HG03378 (cell line): ENCODE measurements around the gene FIGNL2.

Source experiments
- ATAC-seq: cut with Tn5 transposase; IDR thresholded peaks from one replicate; pipeline ENCODE4 v1.9.1; 2021; ENCODE audit warnings: mild to moderate bottlenecking, moderate library complexity; ENCODE audit not compliant: unreplicated experiment

Gene FIGNL2

DNA sequence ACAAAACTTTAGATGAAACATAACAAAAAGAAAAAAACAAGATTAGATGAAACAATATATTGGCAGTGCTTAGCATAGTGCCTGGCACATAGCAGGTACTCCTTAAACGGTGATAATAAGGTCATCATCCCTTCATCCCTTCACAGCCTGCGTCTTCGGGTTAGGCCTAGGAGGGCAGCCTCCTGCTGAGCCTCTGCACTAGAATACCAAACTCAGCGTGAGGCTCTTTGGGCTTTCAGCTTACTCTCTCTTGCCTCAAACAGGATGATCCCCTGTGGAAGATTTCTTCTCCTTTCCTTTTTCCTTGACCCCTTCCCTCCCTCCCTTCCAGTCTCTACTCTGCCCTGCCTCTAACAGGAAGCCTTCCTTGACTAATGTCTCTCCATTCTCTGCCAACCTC is 14.4 kb upstream of the FIGNL2 start:
- no peak for ATAC-seq

DNA sequence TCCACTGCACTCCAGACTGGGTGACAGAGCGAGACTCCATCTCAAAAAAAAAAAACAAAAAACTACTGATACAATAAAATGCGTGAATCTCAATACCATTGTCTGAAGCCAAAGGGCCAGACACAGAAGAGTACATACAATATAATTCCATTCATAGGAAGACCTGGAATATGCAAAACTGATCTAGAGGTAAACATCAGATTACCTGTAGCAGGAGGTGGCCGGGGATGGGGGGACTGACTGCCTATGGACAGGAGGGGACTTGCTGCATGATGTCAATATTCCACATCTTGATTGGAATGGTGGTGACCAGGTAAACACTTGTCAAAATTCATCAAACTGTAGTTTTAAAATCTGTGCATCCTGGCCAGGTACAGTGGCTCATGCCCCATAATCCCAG is 12.5 kb upstream of the FIGNL2 start:
- no peak for ATAC-seq

DNA sequence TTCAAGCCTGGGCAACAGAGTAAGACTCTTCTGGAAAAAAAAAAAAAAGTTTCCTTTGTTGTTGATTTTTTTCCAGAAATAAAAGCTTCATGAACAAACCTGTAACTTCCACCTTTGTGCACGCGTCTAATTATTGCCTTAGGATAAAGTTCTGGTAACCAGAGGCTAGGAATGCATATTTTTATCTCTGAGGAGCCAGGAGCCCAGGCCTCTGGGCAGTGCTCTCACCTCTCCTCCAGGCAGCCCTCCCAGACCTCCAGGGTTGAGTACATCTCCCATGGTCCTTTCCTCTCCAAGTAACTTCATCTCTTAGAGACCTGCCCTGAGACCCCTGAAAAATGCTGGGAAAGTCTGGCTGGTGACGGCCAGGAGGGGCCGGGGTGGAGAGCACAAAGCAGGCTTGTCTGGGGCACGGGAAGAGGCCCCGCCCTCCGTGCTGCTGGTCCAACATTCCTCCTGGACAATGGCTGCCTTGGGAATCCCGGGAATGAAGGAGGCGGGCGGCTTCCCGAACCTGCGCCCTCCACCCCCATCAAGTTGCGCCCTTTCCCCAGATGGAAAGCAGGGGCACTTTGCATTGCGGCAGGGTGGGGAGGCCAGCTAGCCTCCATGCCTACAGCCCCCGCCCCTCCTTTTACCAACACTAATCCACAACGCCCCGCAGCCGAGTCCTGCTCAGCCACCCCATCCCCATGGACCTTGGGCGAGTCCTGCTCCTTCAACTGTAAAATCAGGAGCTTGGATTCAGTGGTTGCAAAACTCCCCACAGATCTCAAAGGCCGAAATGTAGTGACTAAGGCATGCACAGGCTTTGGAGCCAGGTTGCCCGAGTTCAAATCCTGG is 7.3 kb upstream of the FIGNL2 start:
- ATAC-seq: no peak

DNA sequence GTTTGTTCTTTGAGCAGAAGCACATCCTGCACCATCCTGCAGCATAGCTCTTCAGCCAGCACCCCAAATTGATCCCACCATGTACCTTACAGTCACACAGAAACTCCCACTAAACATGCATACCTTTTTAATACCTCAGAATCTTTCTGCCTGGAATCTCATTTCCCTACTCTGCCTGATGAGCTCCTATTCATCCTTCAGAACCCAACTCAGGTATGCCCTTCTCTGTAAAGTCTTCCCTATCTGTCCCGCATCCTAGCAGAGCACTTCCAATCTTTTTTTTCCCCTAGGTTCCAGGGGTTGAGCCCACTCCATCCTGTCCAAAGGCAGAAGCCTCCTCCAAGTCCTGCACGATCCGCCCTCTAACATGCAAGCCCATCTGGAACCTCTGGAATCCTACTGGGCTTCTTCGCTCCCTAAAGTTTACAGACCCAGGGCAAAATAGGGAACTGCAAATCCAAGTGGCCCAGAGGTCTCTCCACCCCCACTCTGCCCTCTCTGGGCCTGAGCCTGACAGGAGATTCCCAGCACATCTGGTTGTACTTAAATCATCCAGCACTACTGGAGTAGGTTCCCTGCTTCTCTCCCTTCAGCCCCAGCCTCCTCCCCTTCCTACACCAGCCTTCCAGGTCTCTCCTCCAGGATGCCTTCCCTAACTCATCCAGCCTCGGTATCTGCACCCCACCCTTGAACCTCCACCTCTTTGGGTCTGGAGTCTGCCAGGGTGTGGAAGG is 4.1 kb upstream of the FIGNL2 start:
- ATAC-seq: no peak

DNA sequence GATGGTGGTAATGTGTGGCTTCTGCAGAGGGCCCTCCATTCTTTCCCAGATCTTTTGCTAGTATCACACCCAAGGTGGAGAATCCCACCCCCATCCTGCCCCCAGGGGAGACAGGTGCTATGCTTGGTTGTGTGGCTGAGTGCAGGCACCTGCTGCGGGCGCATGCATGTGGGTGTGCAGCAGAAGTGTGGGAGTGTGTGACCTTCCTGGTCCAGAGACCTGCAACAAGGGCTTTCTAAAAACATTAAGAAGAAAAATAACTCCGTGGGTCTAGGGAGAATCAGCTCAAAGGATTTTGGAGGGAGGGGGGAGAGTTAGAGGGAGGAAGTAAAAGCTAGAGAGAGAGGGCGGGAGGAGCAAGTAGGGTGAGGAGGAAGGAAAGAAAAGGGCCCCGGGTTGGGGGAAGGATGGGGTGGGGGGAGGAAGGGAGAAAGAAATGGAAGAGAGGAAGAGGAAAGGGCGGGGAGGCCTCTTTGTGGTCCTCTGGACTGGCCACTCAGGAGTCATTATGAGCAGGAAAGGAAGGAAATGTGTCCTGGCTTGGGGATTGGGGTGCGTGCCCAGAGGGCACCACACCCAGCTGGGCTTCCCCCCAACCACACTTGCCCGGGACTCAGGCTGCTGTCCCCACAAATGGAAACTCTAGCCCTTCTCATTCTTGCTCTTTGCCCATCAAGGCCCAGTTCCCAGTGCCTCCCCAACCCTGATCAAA is 3.1 kb upstream of the FIGNL2 start:
- no peak for ATAC-seq

DNA sequence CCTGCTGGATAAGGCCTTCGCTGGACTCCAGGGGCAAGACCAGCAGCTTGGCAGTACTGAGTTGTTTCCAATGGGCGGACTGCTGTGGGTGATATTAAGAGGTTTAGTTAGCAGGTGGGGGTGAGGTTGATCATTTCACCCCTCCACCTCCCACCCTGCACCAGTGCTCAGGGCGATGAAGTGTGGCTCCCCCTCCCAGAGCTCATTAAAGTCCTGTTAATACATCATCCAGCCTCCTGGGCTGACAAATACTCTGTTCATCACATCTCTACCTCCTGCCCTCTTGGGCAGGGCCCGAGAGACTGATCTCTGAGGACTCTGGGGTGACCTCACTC is 2.4 kb upstream of the FIGNL2 start:
- no peak for ATAC-seq

DNA sequence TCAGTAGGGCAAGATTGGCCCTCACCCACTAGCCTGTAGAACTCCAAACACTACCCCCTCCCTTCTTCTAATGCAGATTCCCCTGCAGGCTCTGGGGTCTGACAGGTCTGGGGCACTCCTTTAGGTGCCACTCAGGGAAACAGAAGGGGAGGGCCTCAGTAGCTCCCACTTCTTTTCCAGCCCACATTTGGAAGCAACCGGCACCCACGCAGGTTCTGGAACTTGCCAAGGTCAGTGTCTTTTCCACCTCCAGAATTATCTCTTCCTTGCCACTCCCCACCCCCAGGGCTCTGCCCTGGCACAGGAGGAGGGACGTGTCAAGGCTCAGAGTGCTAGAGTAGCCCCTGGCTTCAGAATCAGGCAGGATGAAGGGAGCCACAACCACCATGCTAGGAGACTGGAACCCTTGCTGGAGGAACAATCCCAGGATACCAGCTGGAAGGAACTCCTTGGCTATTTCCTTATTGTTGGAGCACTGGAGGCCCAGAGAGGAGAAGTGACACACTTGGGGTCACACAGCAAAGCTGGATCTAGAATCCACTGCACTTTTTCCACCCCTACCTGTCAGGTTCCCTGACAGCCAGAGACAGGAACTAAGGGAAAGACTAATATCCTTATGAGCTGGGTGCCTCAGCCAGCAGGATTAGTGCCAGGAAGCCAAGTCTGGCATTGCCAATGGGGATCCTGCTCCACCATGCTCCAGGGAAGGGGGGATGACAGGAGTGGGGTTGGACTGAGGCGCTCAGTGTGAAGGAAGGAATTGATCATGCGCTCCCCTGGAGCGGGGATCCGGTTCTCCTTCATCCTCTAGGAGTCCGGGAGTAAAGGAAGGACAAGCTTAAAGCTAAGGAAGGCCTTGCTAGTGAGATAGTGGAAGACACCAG is 1.8 kb upstream of the FIGNL2 start:
- ATAC-seq: no peak

DNA sequence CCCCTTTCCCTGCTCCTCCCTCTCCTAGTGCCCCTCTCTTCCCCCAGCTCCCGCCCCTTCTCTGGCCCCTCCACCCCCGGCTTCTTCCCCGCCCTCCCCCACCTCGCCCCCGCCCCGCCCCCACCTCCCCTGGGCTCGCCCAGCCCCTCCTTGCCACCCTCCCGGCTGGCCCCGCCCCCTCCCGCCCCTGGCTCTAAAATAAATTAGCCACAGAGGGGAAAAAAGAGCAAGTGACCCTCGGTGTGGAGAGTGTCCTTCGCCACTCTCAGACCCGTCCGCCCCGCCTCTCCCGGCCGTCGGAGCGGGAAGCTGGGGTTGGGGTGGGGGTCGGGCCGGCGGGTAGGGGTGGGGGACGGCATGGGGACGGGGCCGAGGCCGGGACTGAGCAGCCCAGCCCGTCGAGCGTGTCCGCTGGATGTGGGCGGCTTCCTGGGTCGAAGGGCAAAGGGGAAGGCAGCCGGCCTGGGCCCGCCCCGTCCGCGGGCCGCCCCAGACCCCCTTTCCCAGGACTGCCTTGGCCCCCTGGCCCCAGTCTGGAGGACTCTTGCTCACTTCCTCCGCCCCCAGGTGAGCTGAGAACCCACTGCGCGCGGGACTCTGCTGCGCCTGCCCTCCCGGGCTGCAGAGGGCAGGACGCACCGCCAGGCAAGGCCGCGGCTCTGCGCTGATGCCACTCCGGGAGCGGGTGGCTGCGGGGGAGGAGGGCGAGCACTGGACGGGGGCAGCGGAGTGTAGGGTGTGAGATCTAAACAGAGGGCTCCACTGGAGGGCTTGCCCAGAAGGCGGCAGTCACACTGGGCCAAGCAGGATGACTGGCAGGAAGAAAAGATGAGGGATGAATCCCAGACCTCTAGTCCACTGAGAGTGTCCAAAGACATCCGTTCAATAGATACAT is 570 bp upstream of the FIGNL2 start:
- ATAC-seq: no peak

DNA sequence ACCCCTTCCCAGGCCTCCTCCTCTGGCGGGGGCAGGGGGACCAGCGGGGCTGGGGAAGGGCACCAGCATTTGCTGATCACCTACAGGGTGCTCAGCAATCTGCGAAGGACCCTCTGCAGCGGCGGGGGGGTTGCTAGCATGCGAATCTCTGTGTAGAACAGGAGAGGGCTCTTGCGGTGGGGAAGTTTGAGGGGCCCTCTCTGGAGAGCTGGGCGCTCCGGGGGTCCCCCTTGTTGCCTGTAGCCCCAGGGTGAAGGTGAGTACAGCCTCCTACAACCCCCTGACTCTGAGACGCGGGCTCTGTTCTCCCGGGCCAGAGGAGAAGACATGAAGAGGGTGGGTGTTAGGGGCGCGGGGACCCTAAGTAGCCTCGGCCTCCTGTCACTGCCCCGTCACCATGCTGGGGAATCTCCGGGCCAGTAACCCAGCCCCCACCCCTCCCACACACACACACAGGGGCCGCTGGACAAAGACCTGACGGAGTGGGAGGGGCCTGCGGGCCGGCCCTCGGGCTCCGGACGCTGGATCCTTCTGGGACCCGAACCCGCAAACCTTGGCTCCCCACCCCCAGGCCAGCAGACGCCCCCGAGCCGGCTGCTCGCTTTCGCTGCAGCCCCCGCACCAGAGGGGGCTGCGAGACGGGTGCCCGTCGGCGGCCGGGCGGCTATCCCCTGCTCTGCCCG is 734 bp downstream of the FIGNL2 start:
- no peak for ATAC-seq

DNA sequence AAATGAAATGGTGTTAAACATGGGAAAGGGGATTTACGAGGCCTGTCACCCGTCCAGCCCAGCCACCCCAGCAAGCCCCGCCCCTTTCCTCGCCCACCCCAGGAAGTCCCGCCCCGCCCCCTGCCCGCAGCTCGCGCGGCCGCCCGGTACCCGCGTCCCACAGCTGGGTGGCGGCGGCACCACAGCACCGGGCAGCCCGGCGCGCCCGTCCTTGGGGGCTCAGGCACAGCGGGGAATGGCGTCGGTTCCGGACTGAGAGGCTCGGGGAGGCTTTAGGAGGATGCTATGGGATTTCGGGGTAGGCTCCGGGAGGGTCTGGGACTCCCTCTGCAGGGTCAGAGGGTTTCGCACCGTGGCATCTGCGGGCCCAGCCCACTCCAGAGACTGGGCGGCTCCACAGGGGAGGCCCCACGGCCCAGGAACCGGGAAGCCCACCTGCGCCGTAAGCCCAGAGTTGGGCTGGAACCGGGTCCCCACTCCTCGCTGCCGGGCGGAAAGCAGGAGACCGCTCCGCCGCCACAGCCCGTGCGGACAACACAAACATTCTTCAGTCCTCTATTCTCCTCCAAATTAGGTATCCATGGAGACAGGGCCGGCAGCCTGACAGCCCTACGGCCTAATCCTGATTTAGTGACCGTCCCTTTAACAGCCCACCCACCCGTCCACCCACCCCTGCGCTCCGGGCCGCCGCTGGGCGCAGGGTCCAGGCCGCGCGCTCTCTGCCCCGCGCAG is 1.4 kb downstream of the FIGNL2 start:
- ATAC-seq: no peak

DNA sequence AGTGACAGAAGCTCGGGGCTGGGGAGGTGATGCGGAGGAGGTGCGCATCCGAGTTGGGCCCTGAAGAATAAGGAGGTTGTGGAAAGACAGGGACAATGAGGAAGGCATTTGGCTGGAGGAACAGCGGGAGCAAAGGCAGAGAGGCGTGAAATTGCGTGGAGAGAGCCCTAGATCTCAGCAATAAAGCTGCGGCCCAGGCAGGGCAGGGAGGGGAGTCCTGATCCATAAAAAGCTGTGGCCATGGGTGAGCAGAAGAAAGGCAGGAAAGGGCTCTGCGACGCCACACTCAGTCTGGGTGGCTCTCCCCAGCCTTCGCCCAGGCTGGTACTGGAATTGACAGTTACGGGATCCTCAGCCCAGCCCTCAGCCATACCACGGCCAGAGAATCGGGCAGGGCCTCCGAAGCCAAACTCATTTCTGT is 2.2 kb downstream of the FIGNL2 start:
- no peak for ATAC-seq

DNA sequence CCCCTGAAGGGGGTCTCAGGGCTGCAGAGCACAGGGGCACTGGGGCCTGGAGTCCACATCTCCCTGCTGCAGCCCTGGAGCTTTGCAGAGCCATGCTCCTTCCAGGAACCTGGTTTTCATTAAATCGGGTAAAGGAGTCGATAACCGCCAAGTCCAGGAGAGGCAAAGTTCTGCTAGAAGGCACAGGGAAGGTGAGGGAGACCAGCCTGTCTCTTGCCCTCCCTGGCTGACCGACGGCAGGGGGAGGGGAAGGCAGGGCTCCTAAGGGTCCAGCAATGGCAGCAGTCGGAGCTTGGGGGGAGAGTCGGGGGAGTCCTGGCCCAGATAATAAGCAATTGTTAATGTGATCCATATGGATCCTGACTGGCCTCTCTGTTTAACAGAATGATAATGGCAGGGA is 3.0 kb downstream of the FIGNL2 start:
- no peak for ATAC-seq

DNA sequence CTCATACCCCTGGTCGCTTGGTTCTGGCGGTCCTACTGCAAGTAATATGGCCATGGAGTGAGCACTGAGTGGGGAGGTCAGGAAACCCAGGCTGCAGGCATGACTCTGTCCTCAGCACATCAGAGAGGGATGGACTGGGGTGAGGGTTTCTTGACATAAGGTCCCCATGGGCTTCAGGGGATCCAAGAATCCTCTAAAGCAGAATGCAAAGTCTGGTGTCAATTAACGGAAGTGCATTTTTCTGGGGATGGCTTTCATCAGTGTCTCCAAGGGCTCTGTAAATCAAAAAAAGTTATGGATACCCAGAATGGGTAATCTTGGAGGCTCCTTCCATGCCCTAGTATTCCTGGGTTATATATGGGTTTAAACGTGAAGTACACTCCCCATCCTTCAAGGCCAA is 3.7 kb downstream of the FIGNL2 start:
- no peak for ATAC-seq

DNA sequence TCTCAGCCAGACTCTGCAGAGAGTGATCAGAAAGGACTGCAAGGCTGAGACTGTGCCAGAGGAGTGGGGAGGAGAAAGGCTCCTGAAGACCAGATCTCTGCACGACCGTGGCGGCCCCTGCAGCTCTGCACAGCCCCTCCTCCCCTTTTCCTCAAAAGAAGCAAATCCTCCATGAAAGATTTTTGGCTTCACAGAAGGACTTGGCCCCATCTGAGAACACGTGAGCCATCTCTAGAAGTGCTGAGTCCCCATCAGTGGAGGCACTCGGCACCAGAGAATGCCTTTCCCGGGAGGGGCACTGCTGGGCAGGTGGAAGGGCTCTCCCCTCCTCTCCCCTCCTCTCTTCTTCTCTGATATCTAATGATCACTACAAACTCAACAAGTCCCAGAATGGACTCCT is 6.8 kb downstream of the FIGNL2 start:
- no peak for ATAC-seq

DNA sequence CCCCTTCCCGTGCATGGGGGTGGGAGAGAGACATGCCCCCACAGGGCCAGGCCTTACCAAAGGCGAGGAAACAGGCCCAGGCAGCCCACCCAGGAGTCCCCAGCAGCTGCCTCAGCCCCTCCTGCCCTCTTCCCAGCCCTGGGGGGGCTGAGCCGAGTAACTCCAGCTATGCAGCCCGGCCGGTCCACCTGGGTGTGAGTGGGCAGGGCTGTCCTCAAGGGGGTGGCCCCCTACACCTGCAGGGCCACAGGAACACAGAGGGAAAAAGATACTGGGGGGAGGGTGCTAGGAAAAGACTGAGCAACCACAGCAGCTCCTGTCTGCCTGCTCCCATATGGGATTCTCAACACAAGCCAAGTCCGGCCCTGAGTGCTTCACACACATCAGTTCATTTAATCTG is 7.6 kb downstream of the FIGNL2 start:
- no peak for ATAC-seq

DNA sequence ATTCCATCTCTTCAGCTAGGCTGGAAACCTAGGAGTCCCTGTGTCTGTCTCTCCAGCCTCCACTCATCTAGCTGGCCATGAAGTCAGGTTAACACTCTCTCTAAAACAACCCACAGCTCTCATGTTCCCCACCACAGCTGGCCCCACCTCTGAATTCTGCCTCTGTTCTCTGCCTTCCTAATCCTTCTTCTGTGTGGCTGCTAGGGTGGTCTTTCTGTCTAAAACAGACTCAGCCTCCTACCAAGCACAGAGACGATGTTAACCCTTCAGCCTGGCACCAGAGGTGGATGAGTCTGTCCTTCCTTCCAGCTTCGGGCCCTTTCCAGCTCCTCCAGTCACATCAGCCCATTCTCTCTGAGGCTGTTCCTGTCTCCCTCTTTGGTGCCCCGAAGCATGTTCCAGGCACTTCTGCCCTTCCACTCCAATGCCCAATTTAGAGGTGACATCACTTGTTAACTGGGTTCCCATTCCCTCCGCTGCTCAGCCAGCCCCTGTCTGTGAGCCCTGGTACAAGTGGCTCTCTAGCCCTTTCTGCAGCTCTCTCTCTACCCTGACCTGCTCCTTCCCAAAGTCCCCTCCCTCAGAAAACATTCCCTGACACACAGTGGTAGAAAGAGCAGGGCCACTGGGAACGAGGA is 9.1 kb downstream of the FIGNL2 start:
- no peak for ATAC-seq

DNA sequence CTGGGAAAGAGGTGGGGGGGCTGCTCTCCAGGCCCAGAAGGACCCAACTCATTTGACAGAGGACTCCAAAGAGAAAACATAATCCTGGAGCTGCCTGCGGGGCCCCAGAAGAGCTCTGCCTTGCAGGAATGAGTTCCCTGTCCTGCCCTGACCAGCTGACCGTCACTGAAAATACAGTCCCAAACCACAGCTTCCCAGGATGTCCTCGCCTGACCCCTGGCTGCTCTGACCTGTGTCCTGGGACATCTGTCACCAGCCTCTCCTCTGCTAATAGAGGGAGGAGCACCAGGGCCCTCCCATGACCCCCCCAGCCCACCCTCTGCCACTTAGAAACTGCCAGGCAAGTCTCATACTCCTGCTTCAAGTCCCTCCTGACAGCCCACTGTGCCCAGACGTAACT is 9.8 kb downstream of the FIGNL2 start:
- no peak for ATAC-seq

DNA sequence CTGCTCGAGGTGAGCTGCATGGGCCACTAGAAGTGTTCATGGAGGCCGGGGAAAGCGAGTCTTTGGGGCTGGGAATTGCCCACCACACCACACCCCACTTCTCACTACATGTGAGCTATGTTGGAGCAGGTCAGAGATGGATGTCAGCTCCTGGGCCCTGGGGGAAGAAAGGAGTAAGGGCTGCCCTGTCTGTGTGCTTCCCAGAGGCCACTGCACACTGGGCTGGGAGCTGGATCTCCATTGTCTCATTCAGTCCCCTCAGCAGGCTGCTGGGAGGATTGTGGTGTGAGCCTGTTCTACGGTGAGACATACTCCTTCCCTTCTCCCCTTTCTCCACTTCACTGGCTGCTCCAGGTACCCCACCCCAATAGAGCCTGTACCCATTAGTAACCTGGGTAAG is 10.5 kb downstream of the FIGNL2 start:
- no peak for ATAC-seq
